Naive thymus-derived CD4-positive, alpha-beta T cell (primary cell): ENCODE measurements around the gene GPR4. TPM values are rescaled to one million over a fixed set of nuclear protein-coding genes. Genes with fewer than 3 reads are reported as not detected.

Experiments used
- ATAC-seq: fragments of 150-1000 bp; cut with Tn5 transposase; 2 replicates; pipeline ENCODE4 v1.10.0; 2021; ENCODE audit warnings: mild to moderate bottlenecking, moderate library complexity
- CTCF ChIA-PET: fragments of 350-600 bp; sonication (Branson Sonifier 250); formaldehyde crosslinking; loops from one replicate; lab custom pipeline; 2021; ENCODE audit warnings: antibody characterized with exemption; lab: Charles Lee
- POLR2A ChIA-PET: fragments of 350-600 bp; sonication (Branson Sonifier 250); formaldehyde crosslinking; loops from one replicate; lab custom pipeline; 2021; ENCODE audit warnings: antibody characterized with exemption, inconsistent platforms; lab: Charles Lee
- DNase-seq, 9 donors: peaks; one replicate each; pipeline versions ENCODE4 v3.0.0 to v3.0.0-alpha.2; 2020 to 2022; ENCODE audit warnings: mixed read lengths in 1 of 9
- H3K27ac ChIP-seq: one replicate; pipeline ENCODE4 v1.7.0; 2013; ENCODE audit warnings: mild to moderate bottlenecking, low read depth, low read length, moderate library complexity
- H3K27me3 ChIP-seq, 2 donors: one replicate each; pipeline ENCODE4 v1.7.0; 2013; ENCODE audit warnings: low read length in 2 of 2, mild to moderate bottlenecking in 2 of 2, moderate library complexity in 2 of 2; ENCODE audit not compliant: control insufficient read depth in 2 of 2, insufficient read depth in 2 of 2
- H3K36me3 ChIP-seq, 3 experiments: 1 replicate in 2 of 3; 2 replicates in 1 of 3; pipeline ENCODE4 v1.7.0; 2013; ENCODE audit warnings: low read length in 3 of 3, mild to moderate bottlenecking in 3 of 3, moderate library complexity in 1 of 3; ENCODE audit not compliant: insufficient read depth in 3 of 3, control insufficient read depth in 2 of 3
- H3K4me1 ChIP-seq, 2 donors: one replicate each; pipeline ENCODE4 v1.7.0; 2013; ENCODE audit warnings: low read length in 2 of 2, mild to moderate bottlenecking in 2 of 2, moderate library complexity in 1 of 2; ENCODE audit not compliant: control insufficient read depth in 2 of 2, insufficient read depth in 2 of 2
- H3K4me3 ChIP-seq: 2 replicates; pipeline ENCODE4 v1.7.0; 2013; ENCODE audit warnings: mild to moderate bottlenecking, low read length
- H3K9me3 ChIP-seq, 3 experiments: 1 replicate in 2 of 3; 2 replicates in 1 of 3; pipeline ENCODE4 v1.7.0; 2013; ENCODE audit warnings: low read length in 3 of 3; ENCODE audit not compliant: control insufficient read depth in 2 of 3
- H3K27ac Mint-ChIP-seq, 9 donors: one replicate each; pipeline ENCODE4 v1.8.0; 2020 to 2022; ENCODE audit warnings: mixed read lengths in 9 of 9, mild to moderate bottlenecking in 8 of 9, moderate library complexity in 5 of 9, inconsistent platforms in 2 of 9
- H3K27me3 Mint-ChIP-seq, 5 donors: one replicate each; pipeline ENCODE4 v1.8.0; 2021 to 2022; ENCODE audit warnings: mixed read lengths in 5 of 5, mild to moderate bottlenecking in 1 of 5
- H3K36me3 Mint-ChIP-seq, 5 donors: one replicate each; pipeline ENCODE4 v1.8.0; 2020 to 2022; ENCODE audit warnings: mixed read lengths in 5 of 5, mild to moderate bottlenecking in 3 of 5, inconsistent platforms in 1 of 5
- H3K4me1 Mint-ChIP-seq, 7 donors: one replicate each; pipeline ENCODE4 v1.8.0; 2020 to 2022; ENCODE audit warnings: mixed read lengths in 7 of 7, mild to moderate bottlenecking in 3 of 7, inconsistent platforms in 1 of 7
- H3K4me3 Mint-ChIP-seq, 10 donors: one replicate each; pipeline ENCODE4 v1.8.0; 2020 to 2022; ENCODE audit warnings: mild to moderate bottlenecking in 10 of 10, mixed read lengths in 10 of 10, moderate library complexity in 6 of 10, inconsistent platforms in 2 of 10
- H3K9me3 Mint-ChIP-seq, 11 donors: one replicate each; pipeline ENCODE4 v1.8.0; 2020 to 2022; ENCODE audit warnings: mixed read lengths in 11 of 11, mild to moderate bottlenecking in 4 of 11, inconsistent platforms in 1 of 11, moderate library complexity in 1 of 11
- intact Hi-C, 2 donors: fragments of 100-400 bp; cut with micrococcal nuclease; formaldehyde crosslinking; loops; one replicate each; pipeline ENCODE4 v1.15.1; 2023
- microRNA-seq: library from miRNA; unstranded; fragments of <30 nt; microRNA quantifications from one replicate; pipeline ENCODE4 v1.2.0, GENCODE V29; 2022; ENCODE audit warnings: borderline microRNAs expressed
- polyA plus RNA-seq, 2 donors: library from polyadenylated mRNA; unstranded; fragments of 300-500 nt; fragmentation: Illumina TruSeq; gene quantifications; one replicate each; pipeline ENCODE4 v1.2.3, GENCODE V29; 2021
- total RNA-seq, 6 experiments: library from RNA in 5 of 6; stranded (reverse) in 5 of 6; gene quantifications; 1 replicate in 5 of 6; 2 replicates in 1 of 6; pipeline ENCODE4 v1.2.3 and lab custom pipeline; 2021 to 2026

The GPR4 gene
- total and polyA plus RNA-seq, 7 experiments from 2014 or later, result not detected

GRCh38 chr19:45542234-45542668 lies 59.8 kb downstream of the GPR4 start:
- ChIA-PET CTCF (no interaction called here), POLR2A (no interaction called here)
- Histone ChIP-seq H3K36me3 (no peaks in the 10 kb centered on the region), H3K27me3 (no peaks in the 10 kb centered on the region), H3K4me1 (no peaks in the 10 kb centered on the region), H3K9me3 (no peaks in the 10 kb centered on the region), H3K4me3 (no peak overlapping the region), H3K27ac (no peak overlapping the region)
- no peak overlapping the region for H3K4me3 Mint-ChIP-seq
- ATAC-seq (no peak), DNase-seq (no peak)
- H3K9me3 Mint-ChIP-seq, result peaks cover 0 to 7% (median 0%) of the 10 kb centered on the region in 11 donors
- H3K4me1 Mint-ChIP-seq, result peaks cover 0 to 6% (median 0%) of the 10 kb centered on the region in 7 donors
- no peaks in the 10 kb centered on the region for H3K27me3 Mint-ChIP-seq
- intact Hi-C loops, result no loop called here
- H3K36me3 Mint-ChIP-seq, result peaks cover 0 to 10% (median 0%) of the 10 kb centered on the region in 5 donors
- no peak overlapping the region for H3K27ac Mint-ChIP-seq

Small RNA genes within 50 kb of the gene (microRNA-seq; reads per million reads assigned to microRNA genes)
- 63.2 reads per million, percentile 49 among the genes with 10 or more reads in this experiment for gene MIR330

Other genes with a start within 250 kb of the GPR4 start
- gene ERCC2, start 231.6 kb downstream of the GPR4 start, total RNA-seq, result 10 to 100 TPM; 14.4 to 25.1 (median 19.2) TPM
- 1 to 10 TPM; 4.4 to 6.0 TPM for gene ERCC2, start 231.6 kb downstream of the GPR4 start, polyA plus RNA-seq
- 10 to 100 TPM in 3 of 5 experiments, 1 to 10 TPM in 2; 2.9 to 24.4 (median 11.1) TPM for gene PPP1R13L, start 197.1 kb downstream of the GPR4 start, total RNA-seq
- under 1 TPM; 0.56 to 0.61 TPM for gene PPP1R13L, start 197.1 kb downstream of the GPR4 start, polyA plus RNA-seq
- gene POLR1G, start 195.6 kb downstream of the GPR4 start, total RNA-seq, result 1 to 10 TPM in 4 of 5 experiments, under 1 TPM in 1; 0.45 to 8.2 (median 4.7) TPM
- gene POLR1G, start 195.6 kb downstream of the GPR4 start, polyA plus RNA-seq, result 1 to 10 TPM; 5.1 to 5.4 TPM
- 10 to 100 TPM; 45.1 to 88.2 (median 53.4) TPM for gene ERCC1, start 178.3 kb downstream of the GPR4 start, total RNA-seq
- gene ERCC1, start 178.3 kb downstream of the GPR4 start, polyA plus RNA-seq, result 10 to 100 TPM; 31.7 to 32.7 TPM
- gene FOSB, start 134.2 kb downstream of the GPR4 start, total RNA-seq, result 1,000 to 10,000 TPM in 1 of 5 experiments, 100 to 1,000 TPM in 1, 10 to 100 TPM in 2, 1 to 10 TPM in 1; 2.1 to 1,925 (median 22.8) TPM
- gene FOSB, start 134.2 kb downstream of the GPR4 start, polyA plus RNA-seq, result 1 to 10 TPM; 3.0 to 5.3 TPM
- 1 to 10 TPM in 4 of 5 experiments, under 1 TPM in 1; 0.86 to 3.1 (median 2.4) TPM for gene RTN2, start 105.2 kb downstream of the GPR4 start, total RNA-seq
- under 1 TPM; 0.30 to 0.37 TPM for gene RTN2, start 105.2 kb downstream of the GPR4 start, polyA plus RNA-seq
- gene PPM1N, start 103.8 kb downstream of the GPR4 start, total RNA-seq, result 1 to 10 TPM; 1.3 to 8.5 (median 7.8) TPM
- 1 to 10 TPM; 2.8 to 4.0 TPM for gene PPM1N, start 103.8 kb downstream of the GPR4 start, polyA plus RNA-seq
- gene VASP, start 94.7 kb downstream of the GPR4 start, total RNA-seq, result 100 to 1,000 TPM in 2 of 5 experiments, 10 to 100 TPM in 3; 71.3 to 206 (median 82.6) TPM
- gene VASP, start 94.7 kb downstream of the GPR4 start, polyA plus RNA-seq, result 10 to 100 TPM; 27.0 to 39.7 TPM
- 10 to 100 TPM in 1 of 5 experiments, 1 to 10 TPM in 4; 7.8 to 14.3 (median 9.0) TPM for gene OPA3, start 17.4 kb downstream of the GPR4 start, total RNA-seq
- 10 to 100 TPM in 1 of 2 donors, 1 to 10 TPM in 1; 9.2 to 26.1 TPM for gene OPA3, start 17.4 kb downstream of the GPR4 start, polyA plus RNA-seq
- 100 to 1,000 TPM in 1 of 5 experiments, 10 to 100 TPM in 4; 57.4 to 128 (median 58.6) TPM for gene EML2, start 37.2 kb upstream of the GPR4 start, total RNA-seq
- 10 to 100 TPM; 11.3 to 17.5 TPM for gene EML2, start 37.2 kb upstream of the GPR4 start, polyA plus RNA-seq
- gene GIPR, start 66.0 kb upstream of the GPR4 start, total RNA-seq, result 1 to 10 TPM; 4.6 to 7.4 (median 6.0) TPM
- under 1 TPM in 1 of 2 donors, not detected in 1; 0.15 TPM for gene GIPR, start 66.0 kb upstream of the GPR4 start, polyA plus RNA-seq
- 100 to 1,000 TPM; 301 to 537 (median 405) TPM for gene SNRPD2, start 89.7 kb upstream of the GPR4 start, total RNA-seq
- 1,000 to 10,000 TPM; 1,209 to 1,262 TPM for gene SNRPD2, start 89.7 kb upstream of the GPR4 start, polyA plus RNA-seq
- gene QPCTL, start 90.5 kb upstream of the GPR4 start, total RNA-seq, result 1 to 10 TPM; 6.1 to 8.9 (median 7.9) TPM
- gene QPCTL, start 90.5 kb upstream of the GPR4 start, polyA plus RNA-seq, result 1 to 10 TPM; 1.2 to 1.9 TPM
- 10 to 100 TPM; 21.2 to 52.9 (median 36.6) TPM for gene FBXO46, start 128.7 kb upstream of the GPR4 start, total RNA-seq
- gene FBXO46, start 128.7 kb upstream of the GPR4 start, polyA plus RNA-seq, result 10 to 100 TPM; 11.1 to 17.5 TPM
- not detected for gene MEIOSIN, start 131.2 kb upstream of the GPR4 start, total RNA-seq
- not detected for gene MEIOSIN, start 131.2 kb upstream of the GPR4 start, polyA plus RNA-seq
- gene SIX5, start 167.0 kb upstream of the GPR4 start, total RNA-seq, result 1 to 10 TPM in 4 of 5 experiments, under 1 TPM in 1; 0.92 to 2.3 (median 1.1) TPM
- under 1 TPM; 0.15 to 0.17 TPM for gene SIX5, start 167.0 kb upstream of the GPR4 start, polyA plus RNA-seq
- 10 to 100 TPM; 15.0 to 33.9 (median 25.2) TPM for gene DMPK, start 180.3 kb upstream of the GPR4 start, total RNA-seq
- gene DMPK, start 180.3 kb upstream of the GPR4 start, polyA plus RNA-seq, result 1 to 10 TPM in 1 of 2 donors, under 1 TPM in 1; 0.20 to 1.8 TPM
- gene DMWD, start 190.6 kb upstream of the GPR4 start, total RNA-seq, result 10 to 100 TPM; 18.7 to 43.2 (median 35.4) TPM
- 1 to 10 TPM; 3.7 to 7.2 TPM for gene DMWD, start 190.6 kb upstream of the GPR4 start, polyA plus RNA-seq
- under 1 TPM; 0.20 to 0.78 (median 0.56) TPM for gene RSPH6A, start 213.1 kb upstream of the GPR4 start, total RNA-seq
- gene RSPH6A, start 213.1 kb upstream of the GPR4 start, polyA plus RNA-seq, result not detected